Thyroid gland (tissue), 4 donors: ENCODE measurements around the gene SAMD3.

Experiments used
- CTCF ChIP-seq, 6 experiments: fragments of 200-600 bp in 3 of 6; fragments of 450-650 bp in 3 of 6; sonication (generic) in 3 of 6; IDR thresholded peaks; one replicate each; pipeline ENCODE4 v1.5.1; 2016 to 2019; ENCODE audit warnings: antibody characterized with exemption in 6 of 6, mild to moderate bottlenecking in 2 of 6, inconsistent platforms in 1 of 6, moderate library complexity in 1 of 6
- POLR2A ChIP-seq, 2 donors: fragments of 450-650 bp; IDR thresholded peaks; one replicate each; pipeline ENCODE4 v1.6.1; 2017; ENCODE audit warnings: antibody characterized with exemption in 2 of 2, mild to moderate bottlenecking in 2 of 2, moderate library complexity in 1 of 2

- no peak for TF ChIP-seq CTCF (IDR thresholded peaks at IDR 0.05)
- no peak for TF ChIP-seq POLR2A (IDR thresholded peaks at IDR 0.05)
These were observed 79.0 kb downstream of the SAMD3 start for GRCh38 chr6:130143709-130144108.
